ENCODE measurements around the gene P2RY6. TPM values are rescaled to one million over a fixed set of nuclear protein-coding genes. Genes with fewer than 3 reads are reported as not detected.
A peak's percentile ranks its signal among the peaks of the same experiment; 100 is the strongest.

P2RY6 gene
- total RNA-seq, 3 donors from 2014 or later = 1.9 to 4.3 (median 2.8) TPM

GRCh38 chr11:73288192-73288872 lies 16.2 kb downstream of the P2RY6 start:
- DNase-seq = no peak
- Histone ChIP-seq H3K4me1 (ENCODE audit: low read depth) (peaks cover 8% of the 10 kb centered on the region), H3K4me3 (no peak overlapping the region), H3K9me3 (no peaks in the 10 kb centered on the region), H3K36me3 (ENCODE audit: low read depth) (no peaks in the 10 kb centered on the region)
- TF ChIP-seq, protein P1, sequence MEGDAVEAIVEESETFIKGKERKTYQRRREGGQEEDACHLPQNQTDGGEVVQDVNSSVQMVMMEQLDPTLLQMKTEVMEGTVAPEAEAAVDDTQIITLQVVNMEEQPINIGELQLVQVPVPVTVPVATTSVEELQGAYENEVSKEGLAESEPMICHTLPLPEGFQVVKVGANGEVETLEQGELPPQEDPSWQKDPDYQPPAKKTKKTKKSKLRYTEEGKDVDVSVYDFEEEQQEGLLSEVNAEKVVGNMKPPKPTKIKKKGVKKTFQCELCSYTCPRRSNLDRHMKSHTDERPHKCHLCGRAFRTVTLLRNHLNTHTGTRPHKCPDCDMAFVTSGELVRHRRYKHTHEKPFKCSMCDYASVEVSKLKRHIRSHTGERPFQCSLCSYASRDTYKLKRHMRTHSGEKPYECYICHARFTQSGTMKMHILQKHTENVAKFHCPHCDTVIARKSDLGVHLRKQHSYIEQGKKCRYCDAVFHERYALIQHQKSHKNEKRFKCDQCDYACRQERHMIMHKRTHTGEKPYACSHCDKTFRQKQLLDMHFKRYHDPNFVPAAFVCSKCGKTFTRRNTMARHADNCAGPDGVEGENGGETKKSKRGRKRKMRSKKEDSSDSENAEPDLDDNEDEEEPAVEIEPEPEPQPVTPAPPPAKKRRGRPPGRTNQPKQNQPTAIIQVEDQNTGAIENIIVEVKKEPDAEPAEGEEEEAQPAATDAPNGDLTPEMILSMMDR (IDR thresholded peaks at IDR 0.05) = no peak
- intact Hi-C loops (cut with DNase I, micrococcal nuclease) = no loop called here
- ATAC-seq = no peak

DNA sequence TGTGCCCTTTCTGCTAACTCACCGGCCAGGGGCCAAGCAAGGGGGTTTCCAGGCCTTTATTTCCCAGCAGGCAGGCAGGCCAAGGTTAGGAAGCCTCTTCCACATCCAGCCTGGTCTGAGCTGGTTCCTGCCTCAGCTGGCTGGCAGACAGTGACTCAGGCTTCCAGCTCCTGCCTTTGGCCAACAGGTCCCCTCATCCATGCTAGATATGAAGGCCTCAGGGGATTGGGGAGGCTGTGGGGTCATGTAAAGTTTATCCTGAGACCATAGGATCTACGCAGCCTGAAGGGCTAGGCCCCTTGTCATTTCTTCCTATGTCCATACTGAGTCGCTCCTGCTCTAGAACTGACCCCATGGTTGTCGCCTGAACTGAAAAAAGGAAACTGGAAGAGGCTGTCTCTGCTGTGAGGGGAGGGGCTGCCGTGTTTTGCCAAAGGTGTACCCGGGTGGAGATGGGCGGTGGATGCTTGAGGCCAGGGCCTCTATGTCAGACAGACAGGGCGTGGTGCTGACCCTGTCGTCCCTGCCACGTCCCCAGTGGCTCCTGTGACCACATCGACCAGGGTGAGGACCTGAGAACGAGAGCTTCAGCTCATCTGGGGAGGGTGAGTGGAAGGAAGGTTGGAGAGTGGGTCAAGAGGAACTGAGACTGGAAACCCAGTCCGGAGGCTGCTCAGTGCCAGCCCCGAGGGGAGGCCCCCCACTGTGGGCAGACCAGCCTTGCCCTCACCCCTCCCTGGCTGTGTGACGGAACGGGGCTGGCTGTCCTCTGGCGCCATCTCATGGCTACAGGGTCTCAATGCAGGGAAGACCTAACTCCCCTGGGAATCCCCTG lies 17.0 kb downstream of the P2RY6 start:
- no peaks in the 10 kb centered on the region for H3K36me3 ChIP-seq (ENCODE audit: low read depth)
- DNase-seq (peak; percentile 58 to 79 (median 70)), ATAC-seq (peak; percentile 91)
- H3K9me3 ChIP-seq = no peaks in the 10 kb centered on the region
- TF ChIP-seq, protein P1 (IDR thresholded peaks at IDR 0.05) = peak; percentile 70
- intact Hi-C loops (cut with DNase I, micrococcal nuclease) = no loop called here
- no peak overlapping the region for H3K4me3 ChIP-seq
- peaks cover 8% of the 10 kb centered on the region for H3K4me1 ChIP-seq (ENCODE audit: low read depth)

DNA sequence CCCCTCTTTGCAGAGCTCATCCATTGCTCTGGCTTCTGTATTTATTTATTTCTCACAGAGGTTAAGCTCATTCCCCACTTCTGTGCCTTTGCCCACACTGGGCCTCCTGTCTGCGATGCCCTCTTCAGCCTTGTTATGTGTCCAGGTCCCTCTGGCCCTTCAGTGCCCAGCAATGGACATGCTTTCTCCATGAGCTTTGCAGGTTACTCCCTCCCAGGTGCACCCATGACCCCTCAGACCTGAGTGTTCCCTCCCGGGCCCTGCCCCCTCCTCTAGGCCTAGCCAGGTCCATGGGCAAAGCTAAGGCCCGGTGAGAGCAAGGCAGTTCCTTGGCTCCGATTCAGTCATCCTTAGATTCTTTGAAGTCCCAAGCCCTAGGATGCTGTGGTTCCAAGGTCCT lies 18.4 kb downstream of the P2RY6 start:
- no peak overlapping the region for H3K4me3 ChIP-seq
- H3K4me1 ChIP-seq (ENCODE audit: low read depth) = peaks cover 8% of the 10 kb centered on the region
- H3K9me3 ChIP-seq = no peaks in the 10 kb centered on the region
- intact Hi-C loops (cut with DNase I, micrococcal nuclease) = no loop called here
- ATAC-seq = no peak
- TF ChIP-seq, protein P1 (IDR thresholded peaks at IDR 0.05) = no peak
- no peaks in the 10 kb centered on the region for H3K36me3 ChIP-seq (ENCODE audit: low read depth)
- DNase-seq = no peak

DNA sequence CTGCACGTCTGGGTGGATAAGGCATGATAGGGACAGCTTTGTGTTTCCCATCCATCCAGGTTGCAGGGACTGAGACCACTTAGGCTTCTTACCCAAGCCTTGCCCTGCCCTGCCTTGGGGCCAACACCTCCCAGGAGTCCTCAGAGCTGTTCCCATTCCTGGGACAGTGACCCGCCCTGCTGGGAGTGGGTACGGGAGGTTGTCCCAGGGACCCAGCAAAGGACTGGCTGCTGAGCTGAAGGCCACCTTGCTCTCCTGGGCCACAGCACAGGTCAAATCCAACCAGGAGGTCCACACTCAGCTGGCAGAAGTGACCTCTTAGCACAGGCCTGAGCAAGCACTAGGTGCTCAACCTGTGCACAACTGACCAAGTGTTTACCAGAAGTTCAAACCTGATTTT lies 19.1 kb downstream of the P2RY6 start:
- intact Hi-C loops (cut with DNase I, micrococcal nuclease) = no loop called here
- TF ChIP-seq, protein P1 (IDR thresholded peaks at IDR 0.05) = no peak
- DNase-seq (no peak), ATAC-seq (no peak)
- Histone ChIP-seq H3K9me3 (no peaks in the 10 kb centered on the region), H3K4me1 (ENCODE audit: low read depth) (peaks cover 8% of the 10 kb centered on the region), H3K36me3 (ENCODE audit: low read depth) (no peaks in the 10 kb centered on the region), H3K4me3 (no peak overlapping the region)

DNA sequence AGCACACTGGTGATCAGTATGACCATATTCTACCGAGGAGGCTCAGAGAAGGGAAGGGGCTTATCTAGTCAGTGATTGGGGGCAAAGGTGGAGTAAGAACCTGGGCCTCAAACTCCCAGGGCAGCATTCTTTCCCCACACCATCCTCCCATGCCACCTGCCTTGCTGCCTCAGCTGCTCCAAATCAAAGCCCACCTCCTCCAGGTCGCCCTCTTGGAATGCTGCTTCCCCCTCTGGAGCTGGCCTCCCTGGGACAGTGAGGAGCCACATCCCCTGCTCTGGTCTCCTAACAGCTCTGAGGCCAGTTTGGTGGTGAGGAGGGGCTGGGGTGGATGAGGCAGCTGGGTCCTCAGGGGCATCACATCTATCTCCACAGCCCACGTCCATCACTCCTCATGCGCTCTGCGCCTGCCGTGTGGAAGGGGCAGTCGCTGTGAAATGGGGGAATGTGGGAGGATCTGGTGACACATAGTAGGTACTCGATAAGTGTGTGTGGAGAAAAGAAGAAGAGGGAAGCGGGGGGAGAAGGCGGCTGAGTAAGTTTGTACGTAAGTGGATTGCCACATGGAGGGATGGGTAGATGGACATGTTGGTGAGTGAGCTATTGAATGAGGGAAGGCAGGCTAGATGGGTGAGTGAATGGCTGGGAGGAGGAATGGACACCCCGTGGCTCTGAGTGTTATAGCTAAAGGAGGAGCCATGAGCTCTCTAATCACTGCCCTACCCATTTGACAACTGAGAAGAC lies 19.8 kb downstream of the P2RY6 start:
- Histone ChIP-seq H3K4me1 (ENCODE audit: low read depth) (peaks cover 8% of the 10 kb centered on the region), H3K4me3 (no peak overlapping the region), H3K36me3 (ENCODE audit: low read depth) (no peaks in the 10 kb centered on the region), H3K9me3 (no peaks in the 10 kb centered on the region)
- DNase-seq (no peak), ATAC-seq (no peak)
- TF ChIP-seq, protein P1 (IDR thresholded peaks at IDR 0.05) = no peak
- intact Hi-C loops (cut with DNase I, micrococcal nuclease) = no loop called here

Data from mucosa of descending colon (tissue), 3 donors.